ENCODE results near the gene LRRK1. TPM values are rescaled to one million over a fixed set of nuclear protein-coding genes. Genes with fewer than 3 reads are reported as not detected.

Gene LRRK1
- total RNA-seq, 6 experiments from 2014 or later = 0.93 to 3.6 (median 2.5) TPM

DNA sequence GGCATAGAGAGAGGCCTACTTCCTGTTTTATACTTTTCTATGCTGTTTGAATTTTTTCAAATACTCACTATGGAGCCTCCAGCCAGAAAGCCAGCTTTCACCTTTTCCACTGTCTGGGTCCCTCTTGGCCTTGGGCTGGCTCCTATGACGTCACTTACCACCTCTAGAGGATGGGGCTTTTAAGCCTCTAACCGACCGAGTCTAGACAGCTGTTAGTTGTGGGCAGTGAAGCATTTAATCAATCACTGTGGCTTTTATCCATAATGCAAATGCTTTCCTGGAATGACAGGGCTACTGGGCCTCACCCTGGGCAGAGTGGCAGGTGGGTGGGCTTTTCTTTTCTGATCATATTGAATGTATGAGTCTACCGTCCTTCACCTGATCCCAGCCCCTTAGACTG, 61.9 kb downstream of the LRRK1 start:
- Histone ChIP-seq H3K36me3 (no peaks in the 10 kb centered on the region), H3K27ac (no peak overlapping the region), H3K4me1 (peaks cover 0 to 5% (median 0%) of the 10 kb centered on the region in 4 donors), H3K9me3 (no peaks in the 10 kb centered on the region), H3K4me3 (no peak overlapping the region), H3K27me3 (no peaks in the 10 kb centered on the region)
- 80% methylated on average over 3 of the region's 4 CpGs for WGBS (ENCODE audit: insufficient coverage, low coverage, low lambda C conversion rate, missing lambda C conversion rate)
- intact Hi-C loops (cut with DNase I) = no loop called here
- ATAC-seq (no peak), DNase-seq (no peak)
- TF ChIP-seq POLR2A (IDR thresholded peaks at IDR 0.05) = no peak
- TF ChIP-seq, protein P1, sequence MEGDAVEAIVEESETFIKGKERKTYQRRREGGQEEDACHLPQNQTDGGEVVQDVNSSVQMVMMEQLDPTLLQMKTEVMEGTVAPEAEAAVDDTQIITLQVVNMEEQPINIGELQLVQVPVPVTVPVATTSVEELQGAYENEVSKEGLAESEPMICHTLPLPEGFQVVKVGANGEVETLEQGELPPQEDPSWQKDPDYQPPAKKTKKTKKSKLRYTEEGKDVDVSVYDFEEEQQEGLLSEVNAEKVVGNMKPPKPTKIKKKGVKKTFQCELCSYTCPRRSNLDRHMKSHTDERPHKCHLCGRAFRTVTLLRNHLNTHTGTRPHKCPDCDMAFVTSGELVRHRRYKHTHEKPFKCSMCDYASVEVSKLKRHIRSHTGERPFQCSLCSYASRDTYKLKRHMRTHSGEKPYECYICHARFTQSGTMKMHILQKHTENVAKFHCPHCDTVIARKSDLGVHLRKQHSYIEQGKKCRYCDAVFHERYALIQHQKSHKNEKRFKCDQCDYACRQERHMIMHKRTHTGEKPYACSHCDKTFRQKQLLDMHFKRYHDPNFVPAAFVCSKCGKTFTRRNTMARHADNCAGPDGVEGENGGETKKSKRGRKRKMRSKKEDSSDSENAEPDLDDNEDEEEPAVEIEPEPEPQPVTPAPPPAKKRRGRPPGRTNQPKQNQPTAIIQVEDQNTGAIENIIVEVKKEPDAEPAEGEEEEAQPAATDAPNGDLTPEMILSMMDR (IDR thresholded peaks at IDR 0.05) = no peak

DNA sequence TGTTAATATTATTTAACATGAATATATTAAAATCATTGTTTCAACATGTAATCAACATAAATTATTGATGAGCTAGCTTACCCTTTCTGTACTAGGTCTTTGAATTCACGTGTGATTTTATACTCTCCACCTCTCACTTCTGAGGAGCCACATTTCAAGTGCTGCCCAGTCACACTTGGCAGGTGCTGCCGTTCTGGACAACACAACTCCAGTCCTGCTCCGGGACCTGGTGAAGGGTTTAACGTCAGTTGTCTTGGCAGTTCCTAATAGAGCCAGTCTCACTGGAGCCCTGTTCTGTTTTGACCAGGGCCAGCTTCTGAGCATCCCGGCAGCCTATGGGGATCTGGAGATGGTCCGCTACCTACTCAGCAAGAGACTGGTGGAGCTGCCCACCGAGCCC, 64.1 kb downstream of the LRRK1 start:
- peaks cover 0 to 12% (median 0%) of the 10 kb centered on the region in 4 donors for H3K4me1 ChIP-seq
- ATAC-seq (no peak), DNase-seq (no peak)
- no peaks in the 10 kb centered on the region for H3K36me3 ChIP-seq
- intact Hi-C loops (cut with DNase I) = no loop called here
- H3K27me3 ChIP-seq = no peaks in the 10 kb centered on the region
- 86% methylated on average over 4 of the region's 7 CpGs for WGBS (ENCODE audit: insufficient coverage, low coverage, low lambda C conversion rate, missing lambda C conversion rate)
- H3K9me3 ChIP-seq = no peaks in the 10 kb centered on the region
- H3K27ac ChIP-seq = no peak overlapping the region
- no peak for TF ChIP-seq POLR2A (IDR thresholded peaks at IDR 0.05)
- TF ChIP-seq, protein P1 (IDR thresholded peaks at IDR 0.05) = no peak
- no peak overlapping the region for H3K4me3 ChIP-seq

DNA sequence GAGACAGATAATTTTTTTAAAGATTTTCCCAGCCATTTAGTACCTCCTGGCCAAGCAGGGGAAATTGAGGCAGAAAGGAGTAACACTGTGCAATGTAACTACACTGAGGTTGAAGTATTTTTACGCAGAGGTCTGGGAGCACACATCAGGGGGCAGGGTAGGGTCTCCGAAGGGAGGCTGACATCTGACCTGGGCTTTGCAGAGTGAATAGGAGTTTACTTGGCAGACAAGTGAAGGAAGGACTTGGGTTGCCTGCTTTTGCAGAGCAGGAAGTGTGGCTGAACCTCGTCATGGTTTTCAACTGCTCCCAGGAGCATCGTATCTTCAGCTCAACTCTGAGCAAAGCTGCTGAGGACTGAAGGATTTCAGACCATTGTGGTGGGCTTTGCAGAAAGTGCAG, 66.2 kb downstream of the LRRK1 start:
- H3K27me3 ChIP-seq = no peaks in the 10 kb centered on the region
- TF ChIP-seq, protein P1 (IDR thresholded peaks at IDR 0.05) = no peak
- no peak for TF ChIP-seq POLR2A (IDR thresholded peaks at IDR 0.05)
- no peaks in the 10 kb centered on the region for H3K36me3 ChIP-seq
- H3K27ac ChIP-seq = no peak overlapping the region
- peaks cover 0 to 12% (median 0%) of the 10 kb centered on the region in 4 donors for H3K4me1 ChIP-seq
- intact Hi-C loops (cut with DNase I) = no loop called here
- no peak for DNase-seq
- no peak overlapping the region for H3K4me3 ChIP-seq
- H3K9me3 ChIP-seq = no peaks in the 10 kb centered on the region
- WGBS (ENCODE audit: insufficient coverage, low coverage, low lambda C conversion rate, missing lambda C conversion rate) = 86% methylated on average over 3 of the region's 4 CpGs
- no peak for ATAC-seq

DNA sequence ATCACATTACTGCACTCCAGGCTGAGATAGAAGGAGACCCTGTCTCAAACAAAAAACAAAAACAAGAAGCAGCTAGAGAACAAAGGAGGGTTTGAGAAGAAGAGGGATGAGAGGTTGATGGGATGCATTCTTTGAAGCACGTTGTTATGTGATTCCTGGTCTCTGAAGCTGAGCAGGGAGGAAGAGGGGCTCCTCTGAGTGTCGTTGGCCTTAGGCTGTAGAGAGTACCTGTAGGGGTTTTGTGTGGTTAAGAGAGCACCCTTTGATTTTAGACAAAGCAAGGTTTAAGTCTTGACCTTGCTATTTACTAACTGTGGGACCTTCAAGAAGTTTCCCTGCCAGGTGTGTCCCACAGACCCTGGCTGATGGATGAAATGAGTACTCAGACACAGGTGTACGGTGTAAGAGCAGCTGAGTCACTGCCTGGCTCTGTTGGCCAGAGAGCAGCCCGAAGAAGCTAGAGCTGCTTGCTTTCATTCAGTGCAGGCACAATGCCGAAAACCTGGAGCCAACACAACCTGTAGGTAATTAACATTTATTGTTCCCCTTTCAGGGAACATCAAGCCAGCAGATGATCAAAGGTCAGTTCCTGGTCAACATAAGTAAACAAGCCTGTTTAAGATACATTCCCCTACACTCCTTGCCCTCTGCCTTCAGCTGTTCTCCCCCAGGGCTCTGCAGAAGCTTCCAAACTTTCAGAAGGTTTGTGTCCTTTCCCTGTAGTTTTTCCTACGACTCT, 67.2 kb downstream of the LRRK1 start:
- Histone ChIP-seq H3K4me1 (peaks cover 0 to 12% (median 0%) of the 10 kb centered on the region in 4 donors), H3K27ac (no peak overlapping the region), H3K36me3 (no peaks in the 10 kb centered on the region), H3K27me3 (no peaks in the 10 kb centered on the region), H3K9me3 (no peaks in the 10 kb centered on the region), H3K4me3 (no peak overlapping the region)
- 34% methylated on average over 5 of the region's 6 CpGs for WGBS (ENCODE audit: insufficient coverage, low coverage, low lambda C conversion rate, missing lambda C conversion rate)
- DNase-seq = no peak
- TF ChIP-seq, protein P1 (IDR thresholded peaks at IDR 0.05) = no peak
- TF ChIP-seq POLR2A (IDR thresholded peaks at IDR 0.05) = no peak
- ATAC-seq = peak in 2 of 4 donors; percentile 42 to 51
- intact Hi-C loops (cut with DNase I) = no loop called here
